Ascending aorta (tissue), 2 donors: ENCODE results near the gene SIKE1. TPM values are rescaled to one million over a fixed set of nuclear protein-coding genes. Genes with fewer than 3 reads are reported as not detected.

Source experiments
- DNase-seq, 2 donors: peaks; one replicate each; pipeline ENCODE4 v3.0.0-alpha.2; 2019; ENCODE audit warnings: low spot score in 2 of 2
- H3K27ac ChIP-seq, 2 donors: fragments of 200-600 bp; sonication (generic); one replicate each; pipeline ENCODE4 v1.5.1; 2016 to 2017; ENCODE audit warnings: mild to moderate bottlenecking in 1 of 2
- H3K27me3 ChIP-seq: fragments of 200-600 bp; sonication (generic); one replicate; pipeline ENCODE4 v1.5.1; 2017
- H3K36me3 ChIP-seq, 2 donors: fragments of 200-600 bp; sonication (generic); one replicate each; pipeline ENCODE4 v1.5.1; 2016
- H3K4me1 ChIP-seq, 2 donors: fragments of 200-600 bp; sonication (generic); one replicate each; pipeline ENCODE4 v1.5.1; 2016 to 2017; ENCODE audit warnings: mild to moderate bottlenecking in 1 of 2
- H3K4me3 ChIP-seq, 2 donors: fragments of 200-600 bp; sonication (generic); one replicate each; pipeline ENCODE4 v1.5.1; 2016 to 2017; ENCODE audit warnings: mild to moderate bottlenecking in 1 of 2
- H3K9me3 ChIP-seq, 2 donors: fragments of 200-600 bp; sonication (generic); one replicate each; pipeline ENCODE4 v1.5.1; 2016
- intact Hi-C: fragments of 100-400 bp; cut with DNase I; formaldehyde crosslinking; loops from one replicate; pipeline ENCODE4 v1.15.1; 2023
- total RNA-seq: library from RNA; depleted of rRNA; stranded (reverse); fragments of >200 nt; gene quantifications from one replicate; pipeline ENCODE4 v1.1.0, GENCODE V29; 2016
- TF ChIP-seq, protein P1 (sequence below), 3 experiments: fragments of 200-600 bp in 2 of 3; fragments of 450-650 bp in 1 of 3; sonication (generic) in 2 of 3; IDR thresholded peaks; one replicate each; pipeline ENCODE4 v1.5.1; 2016 to 2019; ENCODE audit warnings: antibody characterized with exemption in 3 of 3, mild to moderate bottlenecking in 1 of 3, moderate library complexity in 1 of 3

The SIKE1 gene
- total RNA-seq, 1 donor from 2014 or later, result 17.1 TPM

DNA sequence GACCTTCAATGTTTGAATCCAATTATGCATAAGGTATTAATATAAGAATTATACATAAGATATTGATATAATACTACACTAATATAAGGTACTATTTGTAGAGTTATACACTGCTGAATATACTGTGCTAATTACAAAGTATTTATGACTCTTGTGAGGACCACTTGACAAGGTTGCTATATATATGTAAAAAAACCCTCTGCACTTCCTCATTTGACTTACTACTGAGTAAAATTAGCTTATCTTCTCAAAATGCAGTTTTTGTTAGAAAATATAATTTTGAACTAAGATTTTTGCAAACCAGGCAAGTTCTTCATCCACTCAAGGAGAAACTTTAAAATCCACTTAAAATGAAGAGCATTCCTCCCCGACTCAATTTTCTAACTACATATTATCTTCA is 8.5 kb downstream of the SIKE1 start:
- intact Hi-C loops, result no loop called here
- no peak for DNase-seq
- no peaks in the 10 kb centered on the region for H3K9me3 ChIP-seq
- no peaks in the 10 kb centered on the region for H3K4me1 ChIP-seq
- no peak overlapping the region for H3K4me3 ChIP-seq
- H3K27ac ChIP-seq, result no peak overlapping the region
- TF ChIP-seq, protein P1, sequence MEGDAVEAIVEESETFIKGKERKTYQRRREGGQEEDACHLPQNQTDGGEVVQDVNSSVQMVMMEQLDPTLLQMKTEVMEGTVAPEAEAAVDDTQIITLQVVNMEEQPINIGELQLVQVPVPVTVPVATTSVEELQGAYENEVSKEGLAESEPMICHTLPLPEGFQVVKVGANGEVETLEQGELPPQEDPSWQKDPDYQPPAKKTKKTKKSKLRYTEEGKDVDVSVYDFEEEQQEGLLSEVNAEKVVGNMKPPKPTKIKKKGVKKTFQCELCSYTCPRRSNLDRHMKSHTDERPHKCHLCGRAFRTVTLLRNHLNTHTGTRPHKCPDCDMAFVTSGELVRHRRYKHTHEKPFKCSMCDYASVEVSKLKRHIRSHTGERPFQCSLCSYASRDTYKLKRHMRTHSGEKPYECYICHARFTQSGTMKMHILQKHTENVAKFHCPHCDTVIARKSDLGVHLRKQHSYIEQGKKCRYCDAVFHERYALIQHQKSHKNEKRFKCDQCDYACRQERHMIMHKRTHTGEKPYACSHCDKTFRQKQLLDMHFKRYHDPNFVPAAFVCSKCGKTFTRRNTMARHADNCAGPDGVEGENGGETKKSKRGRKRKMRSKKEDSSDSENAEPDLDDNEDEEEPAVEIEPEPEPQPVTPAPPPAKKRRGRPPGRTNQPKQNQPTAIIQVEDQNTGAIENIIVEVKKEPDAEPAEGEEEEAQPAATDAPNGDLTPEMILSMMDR (IDR thresholded peaks at IDR 0.05), result no peak
- H3K27me3 ChIP-seq, result no peaks in the 10 kb centered on the region
- H3K36me3 ChIP-seq, result peaks cover 21 to 46% of the 10 kb centered on the region in 2 donors

DNA sequence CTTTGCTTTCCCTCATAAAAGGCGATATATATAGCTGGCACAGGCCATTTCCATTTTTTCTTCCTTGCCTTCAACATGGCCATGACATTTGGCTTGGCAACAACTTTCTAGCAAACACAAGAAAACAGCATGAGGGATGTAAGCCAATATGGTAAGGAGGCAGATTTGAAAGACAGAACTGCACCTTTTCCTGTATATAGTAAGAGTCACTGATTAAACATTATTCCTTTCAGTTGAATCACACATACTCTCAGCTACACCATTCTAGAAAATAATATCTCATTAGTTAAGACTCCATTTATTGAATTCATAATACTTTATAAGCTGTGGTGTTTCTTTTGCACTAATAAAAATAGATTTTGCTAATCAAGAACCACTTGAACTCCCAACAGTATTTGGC is 9.5 kb downstream of the SIKE1 start:
- Histone ChIP-seq H3K4me3 (no peak overlapping the region), H3K9me3 (no peaks in the 10 kb centered on the region), H3K36me3 (peaks cover 21 to 38% of the 10 kb centered on the region in 2 donors), H3K4me1 (no peaks in the 10 kb centered on the region), H3K27me3 (no peaks in the 10 kb centered on the region), H3K27ac (no peak overlapping the region)
- TF ChIP-seq, protein P1 (IDR thresholded peaks at IDR 0.05), result no peak
- DNase-seq, result no peak
- intact Hi-C loops, result no loop called here

DNA sequence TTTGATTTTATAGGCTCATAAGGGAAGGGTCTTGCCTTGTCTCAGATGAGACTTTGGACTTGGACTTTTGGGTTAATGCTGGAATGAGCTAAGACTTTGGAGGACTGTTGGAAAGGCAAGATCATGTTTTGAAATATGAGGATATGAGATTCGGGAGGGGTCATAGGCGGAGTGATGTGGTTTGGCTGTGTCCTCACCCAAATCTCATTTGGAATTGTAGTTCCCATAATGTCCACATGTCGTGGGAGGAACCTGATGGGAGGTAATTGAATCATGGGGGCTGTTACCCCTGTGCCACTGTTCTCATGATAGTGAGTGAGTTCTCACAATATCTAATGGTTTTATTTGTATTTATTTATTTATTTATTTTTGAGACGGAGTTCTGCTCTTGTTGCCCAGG is 15.8 kb downstream of the SIKE1 start:
- H3K4me1 ChIP-seq, result no peaks in the 10 kb centered on the region
- intact Hi-C loops, result no loop called here
- H3K9me3 ChIP-seq, result no peaks in the 10 kb centered on the region
- TF ChIP-seq, protein P1 (IDR thresholded peaks at IDR 0.05), result no peak
- peaks cover 0 to 5% of the 10 kb centered on the region in 2 donors for H3K36me3 ChIP-seq
- no peak overlapping the region for H3K4me3 ChIP-seq
- no peak overlapping the region for H3K27ac ChIP-seq
- H3K27me3 ChIP-seq, result no peaks in the 10 kb centered on the region
- no peak for DNase-seq

DNA sequence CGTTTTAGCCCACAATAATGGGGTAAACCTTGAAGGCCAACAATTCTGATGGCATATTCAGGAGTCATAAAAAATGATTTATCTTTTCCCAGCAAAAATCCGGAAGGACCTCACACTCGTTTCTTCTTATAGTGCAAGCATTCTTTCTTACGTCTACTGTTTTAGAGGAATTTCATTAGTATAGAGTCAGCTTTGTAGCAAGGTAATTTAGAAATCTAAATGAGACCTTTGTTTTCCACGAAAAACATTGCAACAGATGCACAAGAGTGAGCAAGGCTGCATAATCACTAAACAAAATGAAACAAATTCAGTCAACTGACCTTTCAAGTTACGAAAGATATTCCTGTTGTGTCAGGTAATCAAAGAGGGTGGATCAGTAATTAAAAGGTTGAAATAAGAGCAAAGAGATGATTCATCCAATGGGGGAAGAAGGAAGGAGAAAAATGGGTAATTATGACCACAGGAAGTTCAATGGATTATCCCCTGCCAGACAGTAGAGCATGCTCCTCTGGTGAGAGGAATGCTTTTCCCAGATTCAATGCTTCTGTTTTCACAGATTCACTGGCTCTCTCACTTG is 22.1 kb downstream of the SIKE1 start:
- Histone ChIP-seq H3K4me3 (peak overlapping the region; percentile 81 to 89), H3K27me3 (no peaks in the 10 kb centered on the region), H3K36me3 (no peaks in the 10 kb centered on the region), H3K9me3 (no peaks in the 10 kb centered on the region), H3K4me1 (peaks cover 0 to 23% of the 10 kb centered on the region in 2 donors), H3K27ac (peak overlapping the region; percentile 99)
- TF ChIP-seq, protein P1 (IDR thresholded peaks at IDR 0.05), result no peak
- intact Hi-C loops, result loop anchor here (1.0 to 10.0 kb wide), 5 partner anchors 22 to 774 kb away; partner anchors contain the start of gene SIKE1
- no peak for DNase-seq

GRCh38 chr1:114757455-114758255 is 22.8 kb downstream of the SIKE1 start, which contains the start of gene CSDE1:
Gene CSDE1 (minus strand): TSS chr1:114757984. CDS start chr1:114739890, 18,094 bp downstream.
- peak; percentile 90 to 98 for DNase-seq
- H3K9me3 ChIP-seq, result no peaks in the 10 kb centered on the region
- H3K27ac ChIP-seq, result peak within 1 kb of the TSS; percentile 99
- TF ChIP-seq, protein P1 (IDR thresholded peaks at IDR 0.05), result peak in 2 of 3 experiments; percentile 20 to 27
- H3K27me3 ChIP-seq, result no peaks in the 10 kb centered on the region
- H3K4me1 ChIP-seq, result peaks cover 0 to 29% of the 10 kb centered on the region in 2 donors
- intact Hi-C loops, result loop anchor here (1.0 to 10.0 kb wide), 8 partner anchors 23 to 773 kb away; partner anchors contain the start of genes BCAS2, DENND2C, NRAS and SIKE1
- no peaks in the 10 kb centered on the region for H3K36me3 ChIP-seq
- H3K4me3 ChIP-seq, result peak within 1 kb of the TSS; percentile 81 to 89
